Astrocyte of the cerebellum (primary cell): ENCODE measurements around the gene SP100.

ENCODE experiments used
- DNase-seq: peaks from one replicate; pipeline ENCODE4 v3.0.0-alpha.2; 2011; ENCODE audit warnings: low read depth
- H3K4me3 ChIP-seq: 2 replicates; pipeline ENCODE4 v1.5.1; 2011; ENCODE audit warnings: mild to moderate bottlenecking, low read depth, low read length, moderate library complexity
- CTCF ChIP-seq: IDR thresholded peaks from 2 replicates; pipeline ENCODE4 v1.5.1; 2012; ENCODE audit warnings: low read length, low read depth, moderate library complexity, mild to moderate bottlenecking; ENCODE audit errors: missing control alignments
- in situ Hi-C: cut with HindIII; loops from 2 replicates; pipeline ENCODE4 v1.10.0; 2017; ENCODE audit warnings: low sequenced_read_pairs

SP100 gene

GRCh38 chr2:230410861-230411569 lies 5.0 kb upstream of the SP100 start:
- H3K4me3 ChIP-seq = peak overlapping the region; percentile 63
- no peak for TF ChIP-seq CTCF
- in situ Hi-C loops = no loop called here
- no peak for DNase-seq

GRCh38 chr2:230411570-230412370 lies 4.2 kb upstream of the SP100 start:
- no peak for TF ChIP-seq CTCF
- in situ Hi-C loops = no loop called here
- no peak for DNase-seq

GRCh38 chr2:230412371-230412711 lies 3.7 kb upstream of the SP100 start:
- in situ Hi-C loops = no loop called here
- TF ChIP-seq CTCF = no peak
- no peak for DNase-seq
- H3K4me3 ChIP-seq = peak overlapping the region; percentile 63

More at GRCh38 chr2:230411570-230412370, 4.2 kb upstream of the SP100 start:
- H3K4me3 ChIP-seq = peak overlapping the region; percentile 63

GRCh38 chr2:230412846-230413245 lies 3.2 kb upstream of the SP100 start:
- TF ChIP-seq CTCF = no peak
- no peak overlapping the region for H3K4me3 ChIP-seq
- DNase-seq = no peak
- in situ Hi-C loops = no loop called here

- no peak overlapping the region for H3K4me3 ChIP-seq
- DNase-seq = no peak
- no peak for TF ChIP-seq CTCF
- in situ Hi-C loops = no loop called here
These were observed 2.5 kb upstream of the SP100 start for GRCh38 chr2:230413479-230413878.

- TF ChIP-seq CTCF = no peak
- in situ Hi-C loops = no loop called here
These were observed 1.7 kb upstream of the SP100 start for GRCh38 chr2:230414302-230414701.

More at GRCh38 chr2:230414302-230414701, 1.7 kb upstream of the SP100 start:
- DNase-seq = no peak
- H3K4me3 ChIP-seq = no peak overlapping the region
